Measurements from ENCODE around the gene REC8.

- TF ChIP-seq CTCF (conservative IDR thresholded peaks at IDR 0.05 in 1 of 2, IDR thresholded peaks at IDR 0.05 in 1 of 2; ENCODE audit: extremely low read depth in 1 of 2, insufficient read depth in 1 of 2, low read depth in 1 of 2, low read length in 2 of 2) (no peak), EZH2 (IDR thresholded peaks at IDR 0.05; ENCODE audit: borderline replicate concordance, low read length) (no peak)
Observed at GRCh38 chr14:24190416-24190815, 18.5 kb downstream of the REC8 start.
